ENCODE measurements around the gene SPIB. TPM values are rescaled to one million over a fixed set of nuclear protein-coding genes. Genes with fewer than 3 reads are reported as not detected.

The SPIB gene
- total and polyA plus RNA-seq, 11 donors, result 0.10 to 0.53 (median 0.16) TPM; not detected in 8

DNA sequence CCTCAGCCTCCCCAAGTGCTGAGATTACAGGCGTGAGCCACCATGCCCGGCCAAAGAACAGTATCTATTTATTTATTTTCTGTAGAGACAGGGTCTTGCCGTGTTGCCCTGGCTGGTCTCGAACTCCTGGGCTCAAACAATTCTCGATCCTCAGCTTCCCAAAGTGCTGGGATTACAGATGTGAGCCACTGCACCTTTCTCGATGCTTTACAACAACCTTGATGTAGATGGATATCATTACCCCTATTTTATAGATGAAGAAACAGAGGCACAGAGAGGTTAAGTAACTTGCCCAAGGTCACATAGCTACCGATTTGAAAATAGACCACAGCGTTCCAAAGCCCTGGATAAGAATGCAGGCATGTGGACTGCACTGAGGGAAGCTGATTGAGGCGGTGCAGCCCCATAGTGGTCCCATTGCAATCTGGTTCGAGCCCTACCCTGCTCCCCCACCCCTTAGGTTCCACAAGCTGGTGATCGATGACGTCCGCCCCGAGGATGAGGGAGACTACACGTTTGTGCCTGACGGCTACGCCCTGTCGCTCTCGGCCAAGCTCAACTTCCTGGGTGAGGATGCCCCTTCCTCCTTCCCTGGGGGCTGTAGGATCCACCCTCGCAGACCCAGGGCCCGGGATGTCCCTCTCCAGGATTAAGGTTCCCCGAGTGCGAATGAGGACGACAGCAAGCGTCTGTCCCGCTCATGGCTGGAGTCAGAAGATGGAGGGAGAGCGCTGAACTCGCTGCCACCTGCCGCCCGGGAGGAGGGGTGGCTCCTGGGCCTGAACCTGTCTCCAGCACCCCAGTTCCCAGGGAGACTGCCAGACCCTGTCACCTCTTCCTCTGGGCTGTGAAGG is 31.9 kb downstream of the SPIB start:
- intact Hi-C loops (cut with DNase I), result no loop called here
- H3K4me1 ChIP-seq, result no peaks in the 10 kb centered on the region

DNA sequence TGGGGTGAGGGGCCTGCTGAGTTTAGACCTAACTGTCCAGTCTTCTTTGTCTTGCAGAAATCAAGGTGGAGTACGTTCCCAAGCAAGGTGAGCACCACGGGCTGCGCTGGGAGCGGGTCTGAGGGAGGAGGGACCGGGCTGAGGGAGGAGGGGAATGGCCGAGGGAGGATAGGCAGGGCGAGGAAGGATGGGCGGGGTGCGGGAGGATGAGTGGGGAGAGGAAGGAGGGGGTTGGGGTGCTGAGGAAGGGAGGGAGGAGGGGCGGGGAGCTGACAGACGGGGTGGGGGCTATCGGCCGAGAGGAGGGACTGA is 32.4 kb downstream of the SPIB start:
- H3K36me3 ChIP-seq, result no peaks in the 10 kb centered on the region

More for the DNA sequence above, 31.9 kb downstream of the SPIB start:
- no peak overlapping the region for H3K27ac ChIP-seq
- H3K9me3 ChIP-seq, result no peaks in the 10 kb centered on the region
- no peaks in the 10 kb centered on the region for H3K36me3 ChIP-seq
- no peak for TF ChIP-seq POLR2A (IDR thresholded peaks at IDR 0.05)
- H3K4me3 ChIP-seq, result no peak overlapping the region
- peaks cover 0 to 16% (median 0%) of the 10 kb centered on the region in 9 donors for H3K27me3 ChIP-seq
- no peak for DNase-seq
- no peak for ATAC-seq
- WGBS, 4 donors, result 56 to 74% (median 63%) methylated on average over 23 to 30 of the region's 30 CpGs

GRCh38 chr19:50453243-50453642 is 34.5 kb downstream of the SPIB start:
- TF ChIP-seq CTCF (IDR thresholded peaks at IDR 0.05) (no peak), POLR2A (IDR thresholded peaks at IDR 0.05) (no peak)
- no peak for ATAC-seq
- H3K9me3 ChIP-seq, result no peaks in the 10 kb centered on the region
- H3K27me3 ChIP-seq, result peaks cover 0 to 34% (median 9%) of the 10 kb centered on the region in 9 donors
- H3K4me1 ChIP-seq, result no peaks in the 10 kb centered on the region
- intact Hi-C loops (cut with DNase I), result no loop called here
- H3K36me3 ChIP-seq, result no peaks in the 10 kb centered on the region
- WGBS, 4 donors, result 95 to 99% (median 98%) methylated on average over 3 of the region's 3 CpGs
- H3K4me3 ChIP-seq, result no peak overlapping the region
- H3K27ac ChIP-seq, result no peak overlapping the region
- DNase-seq, result no peak

More for the DNA sequence above, 32.4 kb downstream of the SPIB start:
- 31 to 49% (median 34%) methylated on average over 13 of the region's 13 CpGs for WGBS, 4 donors
- TF ChIP-seq POLR2A (IDR thresholded peaks at IDR 0.05) (no peak), CTCF (IDR thresholded peaks at IDR 0.05) (no peak)
- Histone ChIP-seq H3K27ac (no peak overlapping the region), H3K9me3 (no peaks in the 10 kb centered on the region), H3K4me3 (no peak overlapping the region), H3K4me1 (no peaks in the 10 kb centered on the region), H3K27me3 (peaks cover 0 to 16% (median 0%) of the 10 kb centered on the region in 9 donors)
- intact Hi-C loops (cut with DNase I), result no loop called here
- ATAC-seq (no peak), DNase-seq (no peak)

GRCh38 chr19:50455992-50456391 is 37.3 kb downstream of the SPIB start:
- no peak for TF ChIP-seq CTCF (IDR thresholded peaks at IDR 0.05)
- no peak for TF ChIP-seq POLR2A (IDR thresholded peaks at IDR 0.05)
- H3K27me3 ChIP-seq, result peaks cover 3 to 44% (median 15%) of the 10 kb centered on the region in 9 donors
- intact Hi-C loops (cut with DNase I), result no loop called here
- H3K36me3 ChIP-seq, result no peaks in the 10 kb centered on the region
- no peaks in the 10 kb centered on the region for H3K9me3 ChIP-seq
- ATAC-seq (no peak), DNase-seq (no peak)
- H3K4me1 ChIP-seq, result no peaks in the 10 kb centered on the region
- no peak overlapping the region for H3K4me3 ChIP-seq
- 66 to 87% (median 75%) methylated on average over 2 of the region's 2 CpGs for WGBS, 4 donors
- H3K27ac ChIP-seq, result no peak overlapping the region

Measured in heart left ventricle (tissue), 16 donors.